GM19240 (cell line): ENCODE measurements around the gene FER.
"Not testable (repeated sequence)": the region's sequence is repeated elsewhere in the genome, so short reads cannot be mapped to it uniquely, and the experiment has no call there.

ENCODE experiments used
- DNase-seq: peaks from one replicate; pipeline ENCODE4 v3.0.0; 2011; ENCODE audit warnings: low spot score; ENCODE audit not compliant: insufficient read length

FER gene

GRCh38 chr5:108878756-108879155 is 131.1 kb downstream of the FER start:
- no peak for DNase-seq

GRCh38 chr5:108881133-108881532 is 133.4 kb downstream of the FER start:
- DNase-seq: no peak

- no peak for DNase-seq
Observed at GRCh38 chr5:108884736-108885135, 137.0 kb downstream of the FER start.

GRCh38 chr5:108898257-108898656 is 150.6 kb downstream of the FER start:
- no peak for DNase-seq

GRCh38 chr5:108898707-108899106 is 151.0 kb downstream of the FER start:
- DNase-seq: no peak

- DNase-seq: not testable (repeated sequence)
Observed at GRCh38 chr5:108899244-108899643, 151.5 kb downstream of the FER start.

- DNase-seq: no peak
Observed at GRCh38 chr5:108900668-108901067, 153.0 kb downstream of the FER start.

GRCh38 chr5:108905805-108906204 is 158.1 kb downstream of the FER start:
- no peak for DNase-seq

- no peak for DNase-seq
Observed at GRCh38 chr5:108910627-108911026, 162.9 kb downstream of the FER start.

- DNase-seq: no peak
Observed at GRCh38 chr5:108911055-108911454, 163.4 kb downstream of the FER start.

- DNase-seq: no peak
Observed at GRCh38 chr5:108917596-108917995, 169.9 kb downstream of the FER start.

GRCh38 chr5:108919591-108920326 is 172.1 kb downstream of the FER start:
- no peak for DNase-seq

GRCh38 chr5:108924457-108924961 is 176.8 kb downstream of the FER start:
- DNase-seq: no peak

- DNase-seq: no peak
Observed at GRCh38 chr5:108925073-108925472, 177.4 kb downstream of the FER start.

- DNase-seq: no peak
Observed at GRCh38 chr5:108930107-108930506, 182.4 kb downstream of the FER start.

GRCh38 chr5:108935611-108936010 is 187.9 kb downstream of the FER start:
- no peak for DNase-seq

- DNase-seq: no peak
Observed at GRCh38 chr5:108937221-108937620, 189.5 kb downstream of the FER start.

GRCh38 chr5:108940506-108940905 is 192.8 kb downstream of the FER start:
- no peak for DNase-seq

- no peak for DNase-seq
Observed at GRCh38 chr5:108941746-108942145, 194.0 kb downstream of the FER start.

GRCh38 chr5:108942701-108943100 is 195.0 kb downstream of the FER start:
- DNase-seq: no peak

- DNase-seq: no peak
Observed at GRCh38 chr5:108945094-108945493, 197.4 kb downstream of the FER start.

GRCh38 chr5:108946008-108946407 is 198.3 kb downstream of the FER start:
- DNase-seq: no peak

GRCh38 chr5:108947164-108947563 is 199.5 kb downstream of the FER start:
- DNase-seq: no peak
